ENCODE data around the gene ADGRG3.
"Not testable (repeated sequence)": the region's sequence is repeated elsewhere in the genome, so short reads cannot be mapped to it uniquely, and the experiment has no call there.

ADGRG3 gene

GRCh38 chr16:57697896-57698537 lies 29.9 kb downstream of the ADGRG3 start:
- no peak for FAIRE-seq

- FAIRE-seq, result no peak
These were observed 30.8 kb downstream of the ADGRG3 start for GRCh38 chr16:57698812-57699405.

- FAIRE-seq, result no peak
These were observed 31.4 kb downstream of the ADGRG3 start for GRCh38 chr16:57699481-57699880.

DNA sequence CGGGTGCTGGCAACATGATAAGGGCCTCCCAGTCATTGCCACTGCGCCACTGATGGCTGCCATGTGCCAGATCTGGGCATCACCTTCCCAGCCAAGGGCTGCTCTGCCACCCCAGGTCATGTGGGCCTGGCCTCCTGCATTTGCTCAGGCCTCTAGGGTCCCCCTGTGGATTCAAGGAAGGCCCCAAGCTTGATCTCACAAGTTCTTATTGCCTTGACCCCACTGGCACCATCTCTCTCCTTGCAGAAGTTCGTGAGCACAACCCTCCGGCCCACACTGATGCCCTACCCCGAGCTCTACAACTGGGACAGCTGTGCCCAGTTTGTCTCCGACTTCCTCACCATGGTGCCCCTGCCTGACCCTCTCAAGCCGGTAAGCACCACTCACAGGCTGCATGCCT lies 31.8 kb downstream of the ADGRG3 start:
- no peak for FAIRE-seq

GRCh38 chr16:57700781-57701551 lies 32.9 kb downstream of the ADGRG3 start:
- no peak for FAIRE-seq

DNA sequence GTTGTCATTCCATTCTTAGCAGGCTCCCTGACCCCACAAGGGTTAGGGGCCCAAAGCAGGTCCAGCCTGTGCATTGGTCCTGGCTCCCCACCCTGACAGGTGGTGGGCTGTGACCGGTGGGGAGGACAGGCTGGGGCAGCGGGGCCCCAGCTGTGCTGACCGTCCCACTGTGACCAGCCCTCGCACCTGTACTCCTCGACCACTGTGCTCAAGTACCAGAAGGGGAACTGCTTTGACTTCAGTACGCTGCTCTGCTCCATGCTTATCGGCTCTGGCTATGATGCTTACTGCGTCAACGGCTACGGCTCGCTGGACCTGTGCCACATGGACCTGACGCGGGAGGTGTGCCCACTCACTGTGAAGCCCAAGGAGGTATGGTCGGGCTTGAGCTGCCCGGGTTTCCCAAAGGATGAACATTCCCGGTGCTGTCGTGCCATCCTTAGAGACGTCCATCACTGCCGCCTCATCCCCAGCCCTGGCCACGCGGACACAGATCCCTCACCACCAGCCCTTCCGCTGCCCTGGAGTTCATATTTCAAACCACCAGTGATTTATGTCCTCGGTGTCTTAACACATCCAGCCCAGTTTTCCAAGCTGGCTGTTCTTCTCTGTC lies 33.8 kb downstream of the ADGRG3 start:
- FAIRE-seq, result no peak

DNA sequence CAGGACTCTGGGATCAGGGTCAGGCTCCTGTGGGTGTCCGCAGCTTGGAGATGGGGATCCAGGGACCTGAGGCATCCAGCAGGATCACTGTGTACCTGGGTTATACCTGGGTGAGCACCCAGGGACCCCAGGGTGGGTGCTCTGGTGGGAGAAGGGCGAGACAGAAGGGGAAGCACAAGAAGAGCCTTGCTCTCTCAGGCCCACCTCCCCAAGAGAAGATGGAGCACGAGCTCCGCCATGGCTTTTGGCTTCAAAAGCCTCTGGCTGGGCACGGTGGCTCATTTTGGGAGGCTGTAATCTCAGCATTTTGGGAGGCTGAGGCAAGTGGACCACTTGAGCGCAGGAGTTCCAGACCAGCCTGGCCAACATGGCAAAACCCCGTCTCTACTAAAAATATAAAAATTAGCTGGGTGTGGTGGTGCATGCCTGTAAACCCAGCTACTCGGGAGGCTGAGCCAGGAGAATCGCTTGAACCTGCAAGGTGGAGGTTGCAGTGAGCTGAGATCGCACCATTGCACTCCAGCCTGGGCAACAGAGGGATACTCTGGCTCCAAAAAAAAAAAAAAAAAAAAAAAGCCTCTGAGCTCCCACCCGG lies 35.4 kb downstream of the ADGRG3 start:
- FAIRE-seq, result no peak

- no peak for FAIRE-seq
These were observed 36.2 kb downstream of the ADGRG3 start for GRCh38 chr16:57704011-57704904.

DNA sequence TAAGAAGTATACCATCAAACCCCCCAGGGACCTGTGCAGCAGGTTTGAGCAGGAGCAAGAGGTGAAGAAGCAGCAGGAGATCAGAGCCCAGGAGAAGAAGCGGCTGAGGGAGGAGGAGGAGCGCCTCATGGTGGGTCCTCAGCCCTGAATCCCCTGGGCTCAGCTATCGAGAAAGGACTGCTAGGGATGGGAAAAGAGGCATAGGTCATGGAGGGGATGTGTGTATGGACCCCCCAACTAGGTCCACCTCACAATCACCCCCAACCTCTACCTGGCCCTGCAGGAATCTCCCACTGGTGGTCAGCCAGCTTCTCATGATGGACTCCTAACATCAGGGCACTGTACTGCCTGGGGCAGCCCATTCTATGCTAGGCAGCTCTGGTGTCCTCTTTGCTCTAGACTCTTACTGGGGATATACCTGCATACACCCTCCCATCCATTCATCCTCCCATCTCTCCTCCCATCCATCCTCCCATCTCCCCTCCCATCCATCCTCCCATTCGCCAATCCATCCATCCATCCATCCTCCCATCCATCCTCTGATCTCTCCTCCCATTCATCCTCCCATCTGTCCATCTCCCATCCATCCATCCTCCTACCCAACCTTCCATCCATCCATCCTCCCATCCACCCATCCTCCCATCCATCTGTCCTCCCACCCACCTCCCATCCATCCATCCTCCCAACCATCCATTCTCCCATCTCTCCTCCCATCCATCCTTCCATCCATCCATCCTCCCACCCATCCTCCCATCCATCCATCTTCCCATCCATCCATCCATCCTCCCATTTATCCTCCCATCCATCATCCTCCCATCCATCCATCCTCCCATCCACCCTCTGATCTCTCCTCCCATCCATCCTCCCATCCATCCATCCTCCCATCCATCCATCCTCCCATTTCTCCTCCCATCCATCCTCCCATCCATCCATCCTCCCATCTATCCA lies 37.1 kb downstream of the ADGRG3 start:
- FAIRE-seq, result no peak

GRCh38 chr16:57706717-57707116 lies 38.6 kb downstream of the ADGRG3 start:
- no peak for FAIRE-seq

DNA sequence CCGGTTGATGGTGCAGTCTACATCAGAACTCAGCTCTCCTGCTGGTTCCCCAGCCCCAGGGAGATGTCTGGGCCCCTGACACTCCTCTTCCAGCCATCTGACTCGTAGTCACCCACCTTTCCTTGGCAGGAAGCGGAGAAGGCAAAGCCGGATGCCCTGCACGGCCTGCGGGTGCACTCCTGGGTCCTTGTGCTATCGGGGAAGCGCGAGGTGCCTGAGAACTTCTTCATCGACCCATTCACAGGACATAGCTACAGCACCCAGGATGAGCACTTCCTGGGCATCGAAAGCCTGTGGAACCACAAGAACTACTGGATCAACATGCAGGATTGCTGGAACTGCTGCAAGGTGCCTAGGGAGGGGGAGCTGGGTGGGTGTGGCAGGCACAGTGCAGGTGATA lies 39.2 kb downstream of the ADGRG3 start:
- FAIRE-seq, result no peak

GRCh38 chr16:57708168-57708567 lies 40.1 kb downstream of the ADGRG3 start:
- no peak for FAIRE-seq

DNA sequence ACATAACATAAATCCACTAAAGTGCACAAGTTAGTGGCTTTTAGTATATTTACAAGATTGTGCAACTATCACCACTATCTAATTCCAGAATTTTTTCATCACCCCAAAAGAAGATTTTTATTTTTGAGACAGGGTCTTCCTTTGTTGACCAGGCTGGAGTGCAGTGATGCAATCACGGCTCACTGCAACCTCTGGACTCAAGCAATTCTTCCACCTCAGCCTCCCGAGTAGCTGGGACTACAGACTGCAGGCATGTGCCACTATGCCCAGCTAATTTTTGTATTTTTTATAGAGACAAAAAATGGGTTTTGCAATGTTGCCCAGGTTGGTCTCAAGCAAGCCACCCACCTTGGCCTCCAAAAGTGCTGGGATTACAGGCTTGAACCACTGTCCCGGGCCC lies 41.6 kb downstream of the ADGRG3 start:
- FAIRE-seq, result no peak

- no peak for FAIRE-seq
These were observed 43.2 kb downstream of the ADGRG3 start for GRCh38 chr16:57711346-57711745.

GRCh38 chr16:57711993-57712392 lies 43.9 kb downstream of the ADGRG3 start:
- no peak for FAIRE-seq

DNA sequence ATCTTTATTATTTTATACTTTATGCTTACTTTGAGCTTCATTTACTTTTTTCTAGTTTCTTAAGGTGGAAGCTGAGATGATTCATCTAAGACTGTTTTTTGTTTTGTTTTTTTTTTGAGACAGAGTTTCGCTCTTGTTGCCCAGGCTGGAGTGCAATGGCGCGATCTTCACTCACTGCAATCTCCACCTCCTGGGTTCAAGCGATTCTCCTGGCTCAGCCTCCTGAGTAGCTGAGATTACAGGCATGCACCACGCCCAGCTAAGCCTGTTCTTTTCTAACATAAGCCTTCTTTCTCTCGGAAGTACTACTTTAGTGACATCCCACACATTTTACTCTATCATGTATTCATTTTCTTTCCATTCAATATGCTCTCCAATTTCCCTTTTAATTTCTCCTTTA lies 44.5 kb downstream of the ADGRG3 start:
- not testable (repeated sequence) for FAIRE-seq

DNA sequence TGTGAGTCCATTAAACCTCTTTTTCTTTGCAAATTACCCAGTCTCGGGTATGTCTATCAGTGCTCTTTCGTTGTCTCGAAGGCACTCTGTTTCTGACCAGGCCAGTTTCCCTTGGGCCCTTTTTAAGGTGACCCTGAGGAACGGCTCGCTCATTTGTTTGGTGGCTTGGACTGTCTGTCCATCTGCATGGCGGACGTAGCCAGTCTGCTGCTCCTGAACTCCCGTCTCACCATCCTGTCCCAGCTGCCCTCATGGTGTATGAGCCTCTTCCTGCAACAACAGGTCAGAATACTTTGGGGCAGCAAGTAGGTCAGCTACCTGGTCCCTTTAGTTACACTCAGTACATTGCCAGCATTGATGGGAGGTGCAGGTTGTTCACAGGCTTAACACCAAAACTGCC lies 45.5 kb downstream of the ADGRG3 start:
- FAIRE-seq, result no peak

DNA sequence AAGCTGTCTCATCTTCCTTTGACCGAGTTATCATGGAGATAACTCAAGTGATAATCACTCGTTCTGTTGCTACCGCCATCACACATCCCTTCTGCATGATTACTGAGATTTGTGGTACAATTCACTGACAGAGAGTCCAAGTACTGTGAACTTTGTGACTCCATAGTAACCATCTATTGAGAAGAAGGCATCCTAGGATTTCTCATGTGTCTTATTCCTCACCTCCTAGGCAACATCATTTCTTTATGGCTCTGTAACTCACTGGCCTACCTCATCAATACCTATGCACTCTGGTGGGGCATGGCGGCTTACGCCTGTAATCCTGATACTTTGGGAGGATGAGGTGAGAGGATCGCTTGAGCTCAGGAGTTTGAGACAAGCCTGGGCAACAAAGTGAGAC lies 45.9 kb downstream of the ADGRG3 start:
- no peak for FAIRE-seq

- no peak for FAIRE-seq
These were observed 52.1 kb downstream of the ADGRG3 start for GRCh38 chr16:57720142-57720575.

- no peak for FAIRE-seq
These were observed 53.5 kb downstream of the ADGRG3 start for GRCh38 chr16:57721356-57722209.

All from A204.1 (cell line).